ENCODE data around the gene TTLL11.
"Not testable (repeated sequence)": the region's sequence is repeated elsewhere in the genome, so short reads cannot be mapped to it uniquely, and the experiment has no call there.

Gene TTLL11

GRCh38 chr9:122029898-122030297 lies 63.2 kb downstream of the TTLL11 start:
- in situ Hi-C loops (cut with MboI; ENCODE audit: low sequenced_read_pairs), result no loop called here

GRCh38 chr9:122028089-122028488 lies 65.0 kb downstream of the TTLL11 start:
- in situ Hi-C loops (cut with MboI; ENCODE audit: low sequenced_read_pairs), result no loop called here

- in situ Hi-C loops (cut with MboI; ENCODE audit: low sequenced_read_pairs), result no loop called here
Observed at GRCh38 chr9:122020398-122020797, 72.7 kb downstream of the TTLL11 start.

- in situ Hi-C loops (cut with MboI; ENCODE audit: low sequenced_read_pairs), result no loop called here
Observed at GRCh38 chr9:122016744-122017143, 76.4 kb downstream of the TTLL11 start.

- in situ Hi-C loops (cut with MboI; ENCODE audit: low sequenced_read_pairs), result no loop called here
Observed at GRCh38 chr9:122016309-122016708, 76.8 kb downstream of the TTLL11 start.

GRCh38 chr9:122015170-122015821 lies 77.8 kb downstream of the TTLL11 start:
- in situ Hi-C loops (cut with MboI; ENCODE audit: low sequenced_read_pairs), result no loop called here

GRCh38 chr9:122011818-122012498 lies 81.2 kb downstream of the TTLL11 start:
- in situ Hi-C loops (cut with MboI; ENCODE audit: low sequenced_read_pairs), result no loop called here

GRCh38 chr9:122008559-122008958 lies 84.5 kb downstream of the TTLL11 start:
- in situ Hi-C loops (cut with MboI; ENCODE audit: low sequenced_read_pairs), result no loop called here

DNA sequence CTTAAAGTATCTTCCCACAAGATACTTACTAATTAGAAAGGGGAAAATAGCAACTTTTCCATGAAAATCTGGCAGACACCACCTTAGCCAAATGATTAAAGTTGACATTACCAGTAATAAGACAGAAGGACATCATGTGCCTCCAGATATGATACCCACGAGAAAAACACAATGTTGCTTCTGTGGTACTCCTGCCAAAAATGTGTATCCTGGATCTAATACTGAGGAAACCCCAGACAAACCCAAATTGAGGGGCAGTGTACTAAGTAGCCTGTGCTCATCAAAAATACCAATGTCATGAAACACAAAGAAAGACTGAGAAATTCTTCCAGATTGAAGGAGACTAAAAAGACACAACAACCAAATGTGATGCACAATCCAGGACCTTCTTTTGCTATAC lies 85.3 kb downstream of the TTLL11 start:
- in situ Hi-C loops (cut with MboI; ENCODE audit: low sequenced_read_pairs), result no loop called here

DNA sequence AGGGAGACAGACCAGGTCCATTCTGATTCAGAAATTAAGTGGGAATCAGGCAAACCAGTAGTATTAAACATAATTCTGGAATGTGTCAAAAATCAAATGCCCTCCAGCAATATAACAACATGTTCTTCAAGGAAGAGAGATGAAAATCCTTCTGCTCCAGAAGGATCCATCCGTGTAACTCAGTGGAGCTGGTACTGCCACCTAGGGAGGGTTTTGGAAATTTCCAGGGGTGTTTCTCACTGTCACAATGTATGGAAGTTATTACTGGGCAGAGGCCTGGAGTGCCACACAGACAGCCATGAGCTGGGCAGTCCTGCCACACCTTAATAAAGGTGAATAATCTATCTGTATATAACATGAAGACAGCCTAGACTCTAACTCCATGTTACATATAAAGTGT lies 87.5 kb downstream of the TTLL11 start:
- in situ Hi-C loops (cut with MboI; ENCODE audit: low sequenced_read_pairs), result no loop called here

DNA sequence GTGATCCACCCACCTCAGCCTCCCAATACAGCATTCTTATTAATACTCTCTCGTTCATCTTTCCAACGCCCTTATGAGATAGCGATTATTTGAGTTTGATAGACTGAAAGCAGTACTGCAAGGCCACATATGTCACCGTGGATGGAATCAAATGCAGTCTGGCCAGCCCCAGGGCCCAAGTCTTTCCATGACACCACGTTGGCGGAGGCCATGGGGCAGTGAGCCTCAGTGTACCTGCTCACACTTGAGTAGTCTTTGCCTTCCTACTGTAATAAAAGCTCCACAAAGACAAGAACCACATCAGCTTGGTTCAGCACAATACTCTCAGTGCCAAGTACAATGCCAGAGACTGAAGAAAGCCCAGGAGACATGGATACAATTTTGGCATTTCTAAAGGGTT lies 88.5 kb downstream of the TTLL11 start:
- in situ Hi-C loops (cut with MboI; ENCODE audit: low sequenced_read_pairs), result no loop called here

DNA sequence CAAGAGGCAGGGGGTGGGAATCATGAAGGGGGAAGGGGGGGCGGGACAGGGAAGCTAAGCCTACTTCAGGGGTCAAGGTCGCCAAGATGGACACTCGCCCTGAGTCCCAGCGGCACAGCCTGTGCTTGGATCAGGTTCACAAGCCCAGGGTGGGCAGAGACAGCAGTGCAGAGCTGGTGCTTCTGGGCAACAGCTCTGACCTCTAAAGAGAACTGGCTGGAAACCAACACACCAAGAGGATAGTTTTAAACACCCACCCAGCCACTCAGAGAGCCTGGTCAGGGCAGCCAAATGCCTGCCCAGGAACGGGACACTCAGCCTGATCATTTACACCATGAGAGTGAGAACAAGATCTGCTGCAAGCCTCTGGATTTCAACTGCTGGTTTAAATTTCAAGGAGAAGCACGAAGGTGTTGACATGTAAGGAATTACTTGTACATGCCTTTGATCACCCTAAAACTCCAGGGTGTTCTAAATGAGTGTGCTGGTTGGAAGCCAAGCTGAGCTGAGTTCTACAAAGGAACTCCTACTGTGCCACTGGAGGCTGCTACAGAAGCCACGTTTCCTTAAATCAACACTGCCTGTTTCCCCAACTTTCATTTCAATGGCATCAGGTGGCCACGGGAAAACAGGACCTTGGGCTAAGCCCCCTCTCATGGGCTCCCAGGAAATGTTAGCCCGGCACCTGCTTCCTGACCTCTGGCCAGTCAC lies 91.5 kb downstream of the TTLL11 start:
- in situ Hi-C loops (cut with MboI; ENCODE audit: low sequenced_read_pairs), result no loop called here

DNA sequence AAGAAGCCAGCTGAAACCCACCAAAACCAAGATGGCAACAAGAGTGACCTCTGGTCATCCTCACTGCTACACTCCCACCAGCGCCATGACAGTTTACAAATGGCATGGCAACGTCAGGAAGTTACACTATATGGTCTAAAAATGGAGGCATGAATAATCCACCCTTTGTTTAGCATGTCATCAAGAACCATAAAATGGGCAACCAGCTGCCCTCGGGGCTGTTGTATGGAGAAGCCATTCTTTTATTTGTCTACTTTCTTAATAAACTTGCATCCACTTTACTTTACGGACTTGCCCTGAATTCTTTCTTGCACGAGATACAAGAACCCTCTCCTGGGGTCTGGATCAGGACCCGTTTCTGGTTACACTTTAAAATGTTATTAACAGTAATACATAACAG lies 92.6 kb downstream of the TTLL11 start:
- in situ Hi-C loops (cut with MboI; ENCODE audit: low sequenced_read_pairs), result not testable (repeated sequence)

DNA sequence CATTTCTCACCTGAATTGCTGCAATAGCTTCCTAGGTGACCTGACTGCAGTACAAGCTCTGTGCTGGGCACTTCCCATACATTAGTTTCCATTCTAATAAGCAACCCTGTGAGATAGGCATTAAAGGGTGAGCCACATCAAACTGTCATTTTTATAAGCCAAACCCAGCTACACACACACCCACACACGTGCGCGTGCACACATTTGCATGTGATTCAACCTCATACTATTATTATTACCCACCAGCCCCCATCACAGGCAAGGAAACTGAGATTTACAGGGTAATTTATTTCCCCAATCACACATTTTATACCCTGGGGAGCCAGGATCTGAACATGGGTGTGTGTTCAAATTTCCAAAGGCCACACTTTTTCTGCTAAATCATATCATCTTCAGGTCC lies 93.6 kb downstream of the TTLL11 start:
- in situ Hi-C loops (cut with MboI; ENCODE audit: low sequenced_read_pairs), result loop anchor here (10.0 to 25.0 kb wide), 2 partner anchors 312 to 455 kb away; no protein-coding TSS in a partner anchor

DNA sequence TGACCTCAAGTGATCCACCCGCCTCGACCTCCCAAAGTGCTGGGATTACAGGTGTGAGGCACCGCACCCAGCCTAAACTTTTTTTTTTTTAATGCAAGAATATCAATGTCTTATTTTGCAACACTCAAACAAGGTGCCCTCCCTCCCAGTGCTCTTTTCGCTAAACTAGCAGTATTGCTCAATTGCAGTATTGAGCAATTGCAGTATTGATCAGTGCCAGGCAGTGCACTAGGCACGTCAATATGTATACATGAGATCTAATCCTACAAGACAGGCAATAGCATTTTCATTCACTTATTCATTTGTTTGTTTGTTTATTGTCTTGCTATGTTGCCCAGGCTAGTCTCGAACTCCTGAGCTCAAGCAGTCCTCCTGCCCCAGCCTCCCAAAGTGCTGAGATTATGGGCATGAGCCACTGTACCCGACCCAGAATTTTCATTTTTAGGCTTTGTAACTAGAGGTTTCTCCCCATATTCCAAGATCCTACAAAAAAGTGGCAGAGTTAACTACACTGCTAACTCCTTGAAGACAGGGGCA lies 94.5 kb downstream of the TTLL11 start:
- in situ Hi-C loops (cut with MboI; ENCODE audit: low sequenced_read_pairs), result loop anchor here (10.0 to 25.0 kb wide), 2 partner anchors 311 to 454 kb away; no protein-coding TSS in a partner anchor

- in situ Hi-C loops (cut with MboI; ENCODE audit: low sequenced_read_pairs), result loop anchor here (10.0 to 25.0 kb wide), 2 partner anchors 310 to 453 kb away; no protein-coding TSS in a partner anchor
Observed at GRCh38 chr9:121997791-121998190, 95.3 kb downstream of the TTLL11 start.

- in situ Hi-C loops (cut with MboI; ENCODE audit: low sequenced_read_pairs), result loop anchor here (10.0 to 25.0 kb wide), 2 partner anchors 309 to 452 kb away; no protein-coding TSS in a partner anchor
Observed at GRCh38 chr9:121996783-121997182, 96.3 kb downstream of the TTLL11 start.

GRCh38 chr9:121995997-121996396 lies 97.1 kb downstream of the TTLL11 start:
- in situ Hi-C loops (cut with MboI; ENCODE audit: low sequenced_read_pairs), result loop anchor here (10.0 to 25.0 kb wide), 2 partner anchors 309 to 451 kb away; no protein-coding TSS in a partner anchor

- in situ Hi-C loops (cut with MboI; ENCODE audit: low sequenced_read_pairs), result loop anchor here (10.0 to 25.0 kb wide), 2 partner anchors 305 to 448 kb away; no protein-coding TSS in a partner anchor
Observed at GRCh38 chr9:121992571-121993212, 100.4 kb downstream of the TTLL11 start.

DNA sequence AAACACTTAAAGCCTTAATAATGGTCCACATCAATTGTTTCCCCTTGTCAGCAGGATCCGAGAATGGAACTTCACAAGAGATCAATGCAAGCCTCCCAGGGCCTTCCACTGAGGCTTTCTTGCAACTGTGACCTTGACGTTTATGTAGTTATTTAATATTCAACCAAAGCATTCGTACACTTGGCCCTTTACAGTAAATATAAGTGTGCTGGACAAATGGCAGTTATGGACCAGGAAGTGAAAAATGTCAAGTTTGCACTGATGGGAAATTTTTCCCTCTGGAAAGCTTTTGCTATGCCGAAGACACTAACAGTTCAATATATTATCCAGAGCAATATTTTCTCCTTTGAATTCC lies 101.8 kb downstream of the TTLL11 start:
- in situ Hi-C loops (cut with MboI; ENCODE audit: low sequenced_read_pairs), result loop anchor here (10.0 to 25.0 kb wide), 2 partner anchors 304 to 446 kb away; no protein-coding TSS in a partner anchor
